OCI-LY1 (cell line): ENCODE data around the gene GPC2.

Source experiments
- EZH2 ChIP-seq: fragments of 200-600 bp; sonication (generic), shearing (Covaris generic); IDR thresholded peaks from 2 replicates; pipeline ENCODE4 v1.8.0; 2017; ENCODE audit warnings: borderline replicate concordance, mixed run types, mild to moderate bottlenecking, antibody characterized with exemption, low read length, moderate library complexity, mixed read lengths
- TF ChIP-seq, protein P1 (sequence below): fragments of 200-600 bp; sonication (generic), shearing (Covaris generic); IDR thresholded peaks from 2 replicates; pipeline ENCODE4 v1.5.1; 2017; ENCODE audit warnings: mild to moderate bottlenecking, antibody characterized with exemption, low read length, moderate library complexity, mixed read lengths

DNA sequence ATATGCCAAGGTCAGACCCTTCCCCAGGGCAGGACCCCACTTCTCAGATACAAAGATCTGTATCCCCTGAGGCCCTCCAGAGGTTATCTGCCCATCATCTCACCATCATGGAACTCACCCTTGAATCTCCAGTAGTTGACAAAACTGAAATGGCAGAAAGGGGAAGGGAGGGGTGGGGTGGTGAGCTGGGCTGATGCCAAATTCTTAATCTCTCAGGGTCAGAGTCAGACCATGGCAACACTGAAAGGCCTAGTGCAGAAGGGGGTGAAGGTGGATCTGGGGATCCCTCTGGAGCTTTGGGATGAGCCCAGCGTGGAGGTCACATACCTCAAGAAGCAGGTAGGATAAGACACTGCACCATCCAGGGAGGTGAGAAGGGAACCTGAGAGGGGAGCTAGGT lies 54.6 kb downstream of the GPC2 start:
- TF ChIP-seq, protein P1, sequence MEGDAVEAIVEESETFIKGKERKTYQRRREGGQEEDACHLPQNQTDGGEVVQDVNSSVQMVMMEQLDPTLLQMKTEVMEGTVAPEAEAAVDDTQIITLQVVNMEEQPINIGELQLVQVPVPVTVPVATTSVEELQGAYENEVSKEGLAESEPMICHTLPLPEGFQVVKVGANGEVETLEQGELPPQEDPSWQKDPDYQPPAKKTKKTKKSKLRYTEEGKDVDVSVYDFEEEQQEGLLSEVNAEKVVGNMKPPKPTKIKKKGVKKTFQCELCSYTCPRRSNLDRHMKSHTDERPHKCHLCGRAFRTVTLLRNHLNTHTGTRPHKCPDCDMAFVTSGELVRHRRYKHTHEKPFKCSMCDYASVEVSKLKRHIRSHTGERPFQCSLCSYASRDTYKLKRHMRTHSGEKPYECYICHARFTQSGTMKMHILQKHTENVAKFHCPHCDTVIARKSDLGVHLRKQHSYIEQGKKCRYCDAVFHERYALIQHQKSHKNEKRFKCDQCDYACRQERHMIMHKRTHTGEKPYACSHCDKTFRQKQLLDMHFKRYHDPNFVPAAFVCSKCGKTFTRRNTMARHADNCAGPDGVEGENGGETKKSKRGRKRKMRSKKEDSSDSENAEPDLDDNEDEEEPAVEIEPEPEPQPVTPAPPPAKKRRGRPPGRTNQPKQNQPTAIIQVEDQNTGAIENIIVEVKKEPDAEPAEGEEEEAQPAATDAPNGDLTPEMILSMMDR = no peak
- TF ChIP-seq EZH2 = no peak
